ENCODE data around the gene IFT88. TPM values are rescaled to one million over a fixed set of nuclear protein-coding genes. Genes with fewer than 3 reads are reported as not detected.

IFT88 gene
- polyA plus RNA-seq, 3 donors = 2.9 to 4.5 (median 4.1) TPM

DNA sequence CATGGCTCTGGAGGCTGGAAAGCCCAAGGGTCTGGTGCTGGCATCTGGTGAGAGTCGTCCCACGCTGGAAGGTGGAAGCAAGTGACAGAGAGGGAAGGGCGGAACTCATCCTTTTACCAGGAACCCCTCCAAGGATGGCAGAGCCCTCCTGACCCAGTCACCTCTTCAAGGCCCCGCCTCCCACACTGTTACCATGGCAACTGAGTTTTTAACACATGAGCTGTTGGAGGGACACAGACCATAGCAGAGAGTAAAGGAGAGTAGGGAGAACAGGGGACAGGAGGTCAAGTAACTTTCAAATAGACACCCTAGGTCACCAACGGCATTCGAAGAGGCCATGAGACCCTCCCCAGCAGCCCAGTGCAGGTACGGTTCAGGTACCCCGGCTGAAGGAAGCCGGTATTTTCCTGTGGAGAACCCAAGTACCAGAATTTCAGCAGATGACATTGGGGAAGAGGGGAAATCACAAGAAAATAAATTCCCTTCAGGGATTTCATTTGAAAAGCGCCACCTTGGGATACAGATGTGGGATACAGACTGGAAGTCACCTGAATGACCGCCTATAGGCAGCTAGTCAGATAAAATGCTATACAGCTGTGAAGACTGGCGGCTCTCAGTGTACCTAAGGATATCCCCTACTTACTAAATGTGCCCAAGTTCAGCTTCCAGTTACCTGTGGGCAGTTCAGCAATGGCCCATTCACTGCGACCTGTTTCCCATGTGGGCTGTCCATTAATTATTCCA lies 144.5 kb downstream of the IFT88 start:
- no peaks in the 10 kb centered on the region for H3K36me3 ChIP-seq (replicated peaks in 1 of 2; ENCODE audit: control insufficient read depth in 1 of 2, insufficient read depth in 2 of 2, low read length in 2 of 2)
- TF ChIP-seq, protein P1, sequence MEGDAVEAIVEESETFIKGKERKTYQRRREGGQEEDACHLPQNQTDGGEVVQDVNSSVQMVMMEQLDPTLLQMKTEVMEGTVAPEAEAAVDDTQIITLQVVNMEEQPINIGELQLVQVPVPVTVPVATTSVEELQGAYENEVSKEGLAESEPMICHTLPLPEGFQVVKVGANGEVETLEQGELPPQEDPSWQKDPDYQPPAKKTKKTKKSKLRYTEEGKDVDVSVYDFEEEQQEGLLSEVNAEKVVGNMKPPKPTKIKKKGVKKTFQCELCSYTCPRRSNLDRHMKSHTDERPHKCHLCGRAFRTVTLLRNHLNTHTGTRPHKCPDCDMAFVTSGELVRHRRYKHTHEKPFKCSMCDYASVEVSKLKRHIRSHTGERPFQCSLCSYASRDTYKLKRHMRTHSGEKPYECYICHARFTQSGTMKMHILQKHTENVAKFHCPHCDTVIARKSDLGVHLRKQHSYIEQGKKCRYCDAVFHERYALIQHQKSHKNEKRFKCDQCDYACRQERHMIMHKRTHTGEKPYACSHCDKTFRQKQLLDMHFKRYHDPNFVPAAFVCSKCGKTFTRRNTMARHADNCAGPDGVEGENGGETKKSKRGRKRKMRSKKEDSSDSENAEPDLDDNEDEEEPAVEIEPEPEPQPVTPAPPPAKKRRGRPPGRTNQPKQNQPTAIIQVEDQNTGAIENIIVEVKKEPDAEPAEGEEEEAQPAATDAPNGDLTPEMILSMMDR (IDR thresholded peaks at IDR 0.05) = no peak
- H3K27ac ChIP-seq (ENCODE audit: low read depth in 1 of 2, low read length in 2 of 2) = no peak overlapping the region
- Mint-ChIP-seq H3K36me3 (no peaks in the 10 kb centered on the region), H3K4me3 (no peak overlapping the region), H3K27ac (peak overlapping the region in 1 of 7 donors; percentile 46), H3K4me1 (peaks cover 6% of the 10 kb centered on the region), H3K9me3 (no peaks in the 10 kb centered on the region), H3K27me3 (ENCODE audit: low read depth in 3 of 3) (peaks cover 5 to 22% (median 6%) of the 10 kb centered on the region in 3 donors)
- H4K20me1 ChIP-seq (ENCODE audit: insufficient read depth, low read length) = no peaks in the 10 kb centered on the region
- intact Hi-C loops (cut with micrococcal nuclease) = loop anchor here (5.0 to 10.0 kb wide), 2 partner anchors 116 to 213 kb away; no protein-coding TSS in a partner anchor
- no peak overlapping the region for H3K4me2 ChIP-seq (replicated peaks; ENCODE audit: extremely low read depth, low read length, poor library complexity, severe bottlenecking)
- no peak overlapping the region for H3K4me3 ChIP-seq (replicated peaks in 1 of 3; ENCODE audit: low read depth in 2 of 3, low read length in 3 of 3)
- no peaks in the 10 kb centered on the region for H3K79me2 ChIP-seq (ENCODE audit: insufficient read depth, low read length)
- no peak overlapping the region for H3K9ac ChIP-seq (ENCODE audit: insufficient read depth, low read length, poor library complexity, severe bottlenecking)
- no peak for DNase-seq
- 97% methylated on average over 5 of the region's 13 CpGs for WGBS (ENCODE audit: insufficient coverage)
- H3K9me3 ChIP-seq (replicated peaks in 1 of 2; ENCODE audit: control insufficient read depth in 1 of 2, insufficient read depth in 1 of 2, low read length in 2 of 2) = no peaks in the 10 kb centered on the region
- H2AFZ ChIP-seq (ENCODE audit: insufficient read depth, low read depth, low read length, poor library complexity, severe bottlenecking) = no peak overlapping the region
- peaks cover 0 to 2% of the 10 kb centered on the region in 2 donors for H3K27me3 ChIP-seq (ENCODE audit: control insufficient read depth in 2 of 2, insufficient read depth in 2 of 2, low read length in 2 of 2)
- no peaks in the 10 kb centered on the region for H3K4me1 ChIP-seq (ENCODE audit: control insufficient read depth in 1 of 2, insufficient read depth in 2 of 2, low read length in 2 of 2)

DNA sequence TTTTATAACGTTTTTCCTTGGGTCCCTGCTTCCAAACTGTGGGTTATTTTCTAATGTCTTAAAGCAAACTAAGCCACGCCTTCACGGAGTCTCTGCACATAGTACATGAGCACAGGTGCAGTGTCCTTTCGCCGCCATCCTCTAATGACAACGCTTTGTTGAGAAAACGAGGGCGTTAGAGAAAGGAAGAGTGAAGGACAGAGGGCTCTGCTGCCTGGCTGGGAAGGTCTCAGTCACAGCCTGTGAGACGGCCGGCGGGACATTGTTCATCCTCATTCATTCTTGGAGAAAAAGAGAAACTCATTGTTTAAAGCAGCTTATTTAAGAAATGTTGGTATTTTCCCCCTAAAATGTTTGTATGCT lies 146.0 kb downstream of the IFT88 start:
- H3K36me3 Mint-ChIP-seq = no peaks in the 10 kb centered on the region
- Histone ChIP-seq H3K27ac (ENCODE audit: low read depth in 1 of 2, low read length in 2 of 2) (no peak overlapping the region), H3K4me1 (ENCODE audit: control insufficient read depth in 1 of 2, insufficient read depth in 2 of 2, low read length in 2 of 2) (no peaks in the 10 kb centered on the region), H3K27me3 (ENCODE audit: control insufficient read depth in 2 of 2, insufficient read depth in 2 of 2, low read length in 2 of 2) (peaks cover 0 to 2% of the 10 kb centered on the region in 2 donors), H2AFZ (ENCODE audit: insufficient read depth, low read depth, low read length, poor library complexity, severe bottlenecking) (peak overlapping the region; percentile 0), H3K9ac (ENCODE audit: insufficient read depth, low read length, poor library complexity, severe bottlenecking) (no peak overlapping the region), H3K9me3 (replicated peaks in 1 of 2; ENCODE audit: control insufficient read depth in 1 of 2, insufficient read depth in 1 of 2, low read length in 2 of 2) (no peaks in the 10 kb centered on the region), H3K4me3 (replicated peaks in 1 of 3; ENCODE audit: low read depth in 2 of 3, low read length in 3 of 3) (no peak overlapping the region), H3K79me2 (ENCODE audit: insufficient read depth, low read length) (no peaks in the 10 kb centered on the region), H3K36me3 (replicated peaks in 1 of 2; ENCODE audit: control insufficient read depth in 1 of 2, insufficient read depth in 2 of 2, low read length in 2 of 2) (no peaks in the 10 kb centered on the region), H4K20me1 (ENCODE audit: insufficient read depth, low read length) (no peaks in the 10 kb centered on the region), H3K4me2 (replicated peaks; ENCODE audit: extremely low read depth, low read length, poor library complexity, severe bottlenecking) (peak overlapping the region; percentile 19)
- intact Hi-C loops (cut with micrococcal nuclease) = loop anchor here (5.0 to 10.0 kb wide), 2 partner anchors 114 to 212 kb away; no protein-coding TSS in a partner anchor
- H3K4me3 Mint-ChIP-seq = peak overlapping the region in 1 of 2 donors; percentile 83
- DNase-seq = no peak
- TF ChIP-seq, protein P1 (IDR thresholded peaks at IDR 0.05) = no peak
- peaks cover 6 to 22% (median 6%) of the 10 kb centered on the region in 3 donors for H3K27me3 Mint-ChIP-seq (ENCODE audit: low read depth in 3 of 3)
- peaks cover 6% of the 10 kb centered on the region for H3K4me1 Mint-ChIP-seq
- WGBS (ENCODE audit: insufficient coverage) = 91% methylated on average over 10 of the region's 11 CpGs
- no peak overlapping the region for H3K27ac Mint-ChIP-seq
- no peaks in the 10 kb centered on the region for H3K9me3 Mint-ChIP-seq
